Endometrial microvascular endothelial cells (primary cell): ENCODE measurements around the gene INPP5K. TPM values are rescaled to one million over a fixed set of nuclear protein-coding genes. Genes with fewer than 3 reads are reported as not detected.
"Not testable (repeated sequence)": the region's sequence is repeated elsewhere in the genome, so short reads cannot be mapped to it uniquely, and the experiment has no call there.

ENCODE experiments used
- in situ Hi-C: cut with HindIII; loops from 2 replicates; pipeline ENCODE4 v1.10.0; 2017; ENCODE audit warnings: low sequenced_read_pairs, low pct_unique_long_range_greater_than_20kb; ENCODE audit errors: inconsistent ontology term
- total RNA-seq: library from RNA; depleted of rRNA; stranded (reverse); fragments of >200 nt; gene quantifications from one replicate; pipeline ENCODE4 v1.2.3, GENCODE V29; 2015; ENCODE audit errors: inconsistent ontology term

The INPP5K gene
- total RNA-seq, 1 donor from 2014 or later = 71.6 TPM

DNA sequence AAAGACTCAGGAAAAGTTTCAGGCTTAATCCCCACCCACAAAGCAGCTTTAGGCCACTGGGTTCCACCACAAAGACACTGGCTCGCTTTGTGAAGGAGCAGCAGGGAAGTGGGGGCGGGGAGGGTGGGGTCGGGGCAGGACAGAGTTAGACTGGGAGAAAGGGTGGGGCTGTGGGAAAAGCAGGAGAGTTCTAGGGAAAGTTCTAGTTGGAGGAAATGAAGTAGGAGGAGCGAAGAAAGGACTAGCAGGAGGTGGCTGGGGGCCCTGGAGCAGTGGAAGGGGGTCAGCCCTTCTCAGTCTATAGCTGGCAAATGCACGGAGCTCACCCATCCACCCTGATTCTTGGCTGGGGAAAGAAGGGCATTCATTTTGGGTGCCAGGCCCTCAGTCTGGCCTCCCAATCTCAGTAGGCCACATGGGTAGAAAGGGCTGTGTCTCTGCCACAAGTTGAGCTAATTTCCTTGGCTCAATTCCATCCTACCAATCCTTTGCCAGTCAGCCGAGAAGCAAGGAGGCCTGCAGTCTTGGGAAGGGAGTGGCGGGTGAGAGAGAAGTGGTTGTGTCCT lies 4.6 kb downstream of the INPP5K start:
- in situ Hi-C loops = no loop called here

DNA sequence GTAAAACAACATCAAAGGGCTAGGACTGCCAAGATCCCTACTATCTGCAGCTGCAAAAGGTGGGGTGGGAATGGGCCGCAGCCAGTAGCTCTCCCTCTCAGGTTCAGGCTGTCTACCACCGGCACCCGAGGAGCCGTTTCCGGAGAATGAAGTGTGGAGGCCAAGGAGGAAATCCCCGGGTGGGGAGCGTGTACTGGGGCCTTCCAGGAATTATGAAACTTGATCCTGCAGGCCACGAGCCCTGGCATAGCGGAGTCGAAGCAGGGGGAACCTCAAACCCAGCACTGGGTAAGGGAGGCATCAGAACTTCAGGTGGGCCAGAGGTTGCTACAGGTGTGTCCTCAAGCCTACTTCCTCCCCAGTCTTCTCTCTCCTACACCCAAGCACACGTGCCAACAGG lies 5.1 kb downstream of the INPP5K start:
- in situ Hi-C loops = no loop called here

DNA sequence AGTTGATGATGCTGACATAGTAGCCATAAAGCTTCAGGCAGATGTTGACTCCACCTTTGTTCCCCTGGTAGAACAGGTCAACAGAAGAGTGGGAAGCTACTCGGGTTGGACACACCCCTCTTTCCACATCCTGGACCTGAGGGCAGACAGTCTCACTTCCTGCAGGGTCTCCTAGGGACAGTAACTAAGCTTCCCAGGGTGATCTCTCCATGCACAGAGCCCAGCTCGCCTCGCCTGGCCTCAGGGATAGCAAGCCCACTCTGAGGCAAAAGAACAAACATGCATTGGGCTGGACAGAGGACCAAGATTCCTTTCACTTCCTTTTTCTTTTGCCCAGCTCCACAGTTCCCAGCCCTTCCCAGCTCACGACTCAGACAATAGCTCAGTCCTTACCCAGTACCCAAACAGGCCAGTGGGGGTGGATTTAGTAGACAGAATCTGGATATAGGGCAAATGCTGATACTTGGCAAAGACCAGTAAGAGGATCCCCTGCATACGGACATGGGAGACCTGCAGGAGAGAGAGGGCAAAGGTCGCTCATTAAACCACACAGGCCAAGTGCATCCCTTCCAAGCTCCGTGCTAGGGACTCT lies 7.0 kb downstream of the INPP5K start:
- in situ Hi-C loops = no loop called here

DNA sequence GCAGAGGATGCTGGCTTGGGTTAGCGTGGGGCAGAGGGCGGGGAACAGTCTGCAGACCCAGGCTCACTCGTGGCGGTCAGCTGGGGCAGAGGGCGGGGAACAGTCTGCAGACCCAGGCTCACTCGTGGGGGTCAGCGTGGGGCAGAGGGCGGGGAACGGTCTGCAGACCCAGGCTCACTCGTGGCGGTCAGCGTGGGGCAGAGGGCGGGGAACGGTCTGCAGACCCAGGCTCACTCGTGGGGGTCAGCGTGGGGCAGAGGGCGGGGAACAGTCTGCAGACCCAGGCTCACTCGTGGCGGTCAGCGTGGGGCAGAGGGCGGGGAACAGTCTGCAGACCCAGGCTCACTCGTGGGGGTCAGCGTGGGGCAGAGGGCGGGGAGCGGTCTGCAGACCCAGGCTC lies 7.7 kb downstream of the INPP5K start:
- in situ Hi-C loops = not testable (repeated sequence)

DNA sequence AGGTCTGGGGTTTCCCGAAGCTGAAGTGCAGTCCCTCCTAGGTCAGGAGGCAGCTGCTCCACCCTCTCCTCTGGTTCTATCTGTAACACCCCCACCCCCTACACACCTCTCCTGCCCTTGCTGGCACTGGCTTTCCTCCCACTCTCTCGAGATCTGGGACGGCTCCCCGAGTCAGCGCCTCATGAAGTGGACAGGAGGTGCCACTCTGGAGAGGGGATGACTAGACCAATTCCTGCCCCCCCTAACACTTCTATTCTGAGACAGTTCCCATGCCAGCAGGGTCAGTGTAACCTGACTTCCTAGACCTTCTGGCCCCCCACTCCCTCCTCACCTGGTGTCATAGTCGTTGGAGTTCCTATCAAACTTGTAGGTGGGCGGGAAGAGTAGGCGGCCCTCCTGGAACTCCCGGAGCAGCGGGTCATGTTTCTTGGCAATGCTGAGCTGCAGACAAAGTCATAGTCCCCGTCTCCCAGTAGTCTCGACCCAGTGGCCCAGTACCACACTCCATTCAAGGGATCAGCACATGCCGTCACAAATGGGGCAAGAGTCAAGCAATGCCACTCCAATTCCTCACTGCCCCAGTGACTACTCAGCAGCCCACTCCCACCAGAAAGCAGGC lies 9.7 kb downstream of the INPP5K start:
- in situ Hi-C loops = no loop called here

DNA sequence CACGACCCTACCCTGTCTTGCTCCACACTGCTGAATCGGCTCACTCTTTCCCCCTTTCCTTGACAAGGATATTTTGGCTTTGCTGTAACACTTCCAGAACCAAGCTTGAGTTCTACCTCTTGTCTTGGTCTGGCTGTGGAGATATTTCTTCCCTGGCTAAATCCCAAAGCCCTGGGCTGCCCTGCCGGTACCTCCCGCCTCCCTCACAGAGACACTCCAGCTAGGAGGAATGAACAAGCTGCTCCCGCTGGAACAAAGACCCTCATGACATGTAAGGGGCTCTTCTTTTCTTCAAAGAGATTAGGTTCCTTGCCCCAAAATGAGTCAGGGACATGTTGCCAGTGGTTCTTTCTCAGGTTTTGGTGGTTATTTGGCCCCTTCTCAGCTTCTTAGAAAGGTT lies 10.8 kb downstream of the INPP5K start:
- in situ Hi-C loops = no loop called here

DNA sequence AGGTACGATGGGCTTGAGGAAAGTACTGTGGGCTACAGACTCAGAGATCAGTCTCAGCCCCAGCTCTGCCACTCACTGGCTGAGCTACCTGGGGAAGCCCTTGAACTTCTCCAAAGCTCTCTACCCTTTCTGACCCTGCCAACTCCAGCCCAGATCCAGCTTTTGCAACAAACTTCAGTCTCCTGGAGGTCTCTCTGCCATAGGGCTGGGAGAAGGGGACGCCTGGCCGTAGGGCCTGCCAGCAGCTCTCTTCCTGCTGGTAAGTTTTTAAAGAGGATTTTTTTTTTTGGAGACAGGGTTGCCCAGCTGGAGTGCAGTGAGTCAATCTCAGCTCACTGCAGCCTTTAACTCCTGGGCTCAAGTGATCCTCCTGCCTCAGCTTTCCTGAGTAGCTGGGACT lies 11.5 kb downstream of the INPP5K start:
- in situ Hi-C loops = no loop called here

DNA sequence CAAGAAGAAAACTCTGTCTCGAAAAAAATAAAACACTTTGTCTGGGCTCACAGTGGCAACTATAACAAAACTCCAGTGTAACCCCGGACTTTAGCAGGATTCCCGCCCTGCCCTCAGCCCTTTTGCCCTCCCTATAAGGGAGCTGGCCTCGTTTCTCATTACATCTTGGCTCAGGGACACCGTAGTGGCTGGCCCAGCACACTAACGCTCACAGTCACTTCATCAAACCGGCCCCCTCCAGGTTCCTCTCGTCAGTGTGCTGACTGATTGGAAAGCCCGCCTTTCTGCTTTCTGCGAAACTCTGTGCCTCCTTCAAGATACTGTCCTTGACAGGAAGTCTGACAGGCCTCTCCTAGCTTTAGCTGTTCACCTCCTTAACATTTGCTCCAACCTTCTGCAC lies 12.7 kb downstream of the INPP5K start:
- in situ Hi-C loops = no loop called here

DNA sequence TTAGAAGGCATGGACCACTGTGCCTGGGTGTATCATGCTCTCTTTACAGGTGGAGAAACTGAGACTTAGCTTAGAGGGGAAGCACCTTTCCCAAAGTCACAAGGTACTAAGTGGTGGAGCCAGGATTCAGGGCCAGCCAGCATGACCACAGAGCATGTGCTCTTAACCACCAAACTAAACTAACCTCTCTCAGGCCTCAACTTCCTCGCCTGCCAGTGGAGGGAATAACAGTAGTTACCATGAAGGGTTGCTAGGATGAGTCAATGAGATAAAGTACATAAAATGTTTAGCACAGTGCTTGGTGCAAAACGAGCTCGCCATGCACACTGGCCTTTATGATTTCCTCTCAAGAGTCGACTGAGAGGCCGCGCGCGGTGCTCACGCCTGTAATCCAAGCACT lies 17.5 kb downstream of the INPP5K start:
- in situ Hi-C loops = no loop called here

DNA sequence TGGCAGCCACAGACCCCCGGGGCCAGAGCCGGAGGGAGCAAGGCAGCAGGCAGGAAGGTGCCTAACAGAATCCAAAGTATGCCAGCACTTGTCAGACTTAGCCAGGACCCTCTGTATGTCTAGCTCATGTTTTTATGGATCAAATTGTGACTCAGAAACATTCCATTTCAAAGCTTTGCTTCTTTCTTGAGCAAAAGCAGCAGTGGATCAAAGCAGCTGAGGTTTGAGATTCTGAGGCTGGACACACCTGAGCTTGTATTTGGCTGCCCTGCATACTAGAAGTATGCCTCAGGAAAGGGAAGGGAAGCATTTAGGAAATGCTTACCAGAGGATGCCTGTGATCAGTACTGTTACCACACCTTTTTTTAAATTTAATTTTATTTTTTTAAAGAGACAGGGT lies 18.2 kb downstream of the INPP5K start:
- in situ Hi-C loops = no loop called here

DNA sequence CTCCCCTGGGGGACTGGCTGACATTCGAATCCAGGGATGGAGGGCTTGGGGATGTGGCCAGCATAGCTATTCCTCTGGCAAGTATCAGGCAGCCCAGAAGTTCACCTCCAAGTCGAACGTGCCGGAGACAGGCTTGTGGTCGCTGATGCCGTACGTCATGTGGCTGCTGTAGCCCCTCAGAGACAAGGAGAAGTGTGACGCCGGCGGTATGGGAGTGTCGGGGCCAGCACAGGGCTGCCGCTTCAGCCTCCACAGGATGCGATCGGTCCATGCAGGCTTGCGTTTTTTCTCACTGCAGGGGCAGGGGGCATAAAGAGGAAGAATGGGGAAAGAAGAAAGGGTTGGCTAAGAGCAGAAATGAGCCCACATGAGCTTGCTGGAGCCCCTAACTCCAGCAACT lies 18.6 kb downstream of the INPP5K start:
- in situ Hi-C loops = no loop called here

DNA sequence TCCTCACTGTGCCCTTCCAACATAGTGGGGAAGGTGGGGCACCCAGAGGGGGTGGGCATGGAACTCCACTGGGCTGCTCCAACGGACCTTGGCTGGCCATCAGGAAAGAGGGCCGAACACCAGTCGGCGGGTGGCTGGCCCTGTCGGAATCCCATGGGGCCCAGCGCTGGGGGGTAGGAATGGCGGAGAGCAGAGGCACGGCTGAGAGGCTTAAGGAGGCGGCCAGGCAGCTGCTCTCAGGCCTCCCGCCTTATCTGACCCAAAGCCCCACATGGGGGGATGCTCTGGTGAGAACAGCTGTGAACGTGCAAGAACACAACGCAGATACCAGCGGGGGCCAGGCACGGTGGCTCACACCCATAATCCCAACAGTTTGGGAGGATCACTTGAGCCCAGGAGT lies 19.5 kb downstream of the INPP5K start:
- in situ Hi-C loops = no loop called here

DNA sequence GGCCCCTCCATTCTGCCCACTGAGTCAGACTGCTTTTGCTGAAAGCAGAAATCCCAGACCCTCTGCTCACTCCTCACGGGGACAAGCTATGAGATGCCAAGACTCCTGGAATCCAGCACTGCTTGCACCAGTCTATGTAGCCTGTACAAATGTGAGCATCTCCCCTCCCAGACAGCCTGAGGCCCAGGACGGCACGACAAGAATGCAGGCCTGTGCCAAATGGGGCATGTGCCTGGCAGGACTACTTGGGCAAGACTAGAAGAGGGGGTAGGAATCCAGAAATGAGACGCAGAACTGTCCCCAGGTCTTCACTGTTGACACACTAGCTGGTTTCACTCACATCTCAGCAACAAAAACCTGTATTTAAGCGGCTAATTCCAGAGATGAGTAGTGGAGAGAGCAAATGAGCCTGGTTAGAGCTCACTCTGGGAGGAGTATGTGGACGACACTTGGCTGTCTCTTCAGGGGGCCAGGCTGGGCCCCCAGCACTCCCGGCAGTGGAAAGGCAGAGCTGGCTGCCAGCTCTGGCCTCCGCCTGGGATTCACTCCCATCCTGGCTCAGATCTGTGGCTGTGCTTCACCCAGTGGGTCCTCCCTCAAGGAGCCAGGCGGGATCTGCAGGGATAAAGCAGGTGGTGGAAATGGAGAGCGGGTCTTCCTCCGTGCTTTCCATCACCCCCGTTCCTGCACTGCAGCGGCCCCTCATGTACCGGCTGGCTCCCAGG lies 21.0 kb downstream of the INPP5K start:
- in situ Hi-C loops = no loop called here

DNA sequence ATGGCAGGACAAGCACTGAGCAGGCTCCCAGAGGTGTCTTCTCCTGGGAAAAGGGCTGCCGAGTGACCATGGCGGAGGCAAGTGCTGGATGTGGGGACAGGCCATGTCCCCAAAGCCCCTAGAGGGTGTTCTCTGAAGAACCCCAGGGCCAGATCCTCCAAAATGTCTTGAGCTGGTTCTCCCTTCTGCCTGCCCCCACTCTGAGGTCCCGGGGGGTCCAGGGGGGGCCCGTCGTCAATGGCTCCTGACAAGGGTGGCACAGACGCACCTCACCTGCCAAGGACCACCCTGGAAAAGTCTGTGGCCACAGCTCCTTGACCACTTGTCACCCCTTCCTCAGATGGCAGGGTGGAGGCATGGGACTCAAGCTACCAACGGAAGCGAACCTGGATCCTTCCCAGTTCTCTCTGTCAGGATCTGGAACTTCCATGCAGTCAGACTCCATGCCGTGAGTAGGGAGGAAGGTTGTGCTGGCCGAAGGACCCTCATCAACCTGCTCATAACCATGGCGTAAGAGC lies 21.6 kb downstream of the INPP5K start:
- in situ Hi-C loops = no loop called here

DNA sequence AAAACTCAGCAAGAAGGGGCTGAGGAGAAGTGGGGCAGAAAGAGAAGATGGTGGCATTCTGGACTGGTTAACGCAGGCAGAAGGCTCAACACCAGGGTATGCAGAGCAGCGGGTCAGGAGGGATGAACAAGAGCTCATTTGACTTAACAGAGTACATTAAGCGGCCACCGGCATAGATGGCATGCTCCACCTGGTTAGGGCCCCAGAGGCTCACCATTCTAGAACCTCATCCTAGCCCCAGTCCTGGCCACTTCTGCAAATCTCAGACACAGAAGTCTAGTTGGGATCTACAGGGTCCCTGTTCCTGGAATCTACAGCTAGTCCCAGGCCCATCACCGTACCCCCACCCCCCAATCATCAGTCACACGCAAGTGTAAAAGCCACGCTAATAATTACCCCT lies 22.2 kb downstream of the INPP5K start:
- in situ Hi-C loops = no loop called here

DNA sequence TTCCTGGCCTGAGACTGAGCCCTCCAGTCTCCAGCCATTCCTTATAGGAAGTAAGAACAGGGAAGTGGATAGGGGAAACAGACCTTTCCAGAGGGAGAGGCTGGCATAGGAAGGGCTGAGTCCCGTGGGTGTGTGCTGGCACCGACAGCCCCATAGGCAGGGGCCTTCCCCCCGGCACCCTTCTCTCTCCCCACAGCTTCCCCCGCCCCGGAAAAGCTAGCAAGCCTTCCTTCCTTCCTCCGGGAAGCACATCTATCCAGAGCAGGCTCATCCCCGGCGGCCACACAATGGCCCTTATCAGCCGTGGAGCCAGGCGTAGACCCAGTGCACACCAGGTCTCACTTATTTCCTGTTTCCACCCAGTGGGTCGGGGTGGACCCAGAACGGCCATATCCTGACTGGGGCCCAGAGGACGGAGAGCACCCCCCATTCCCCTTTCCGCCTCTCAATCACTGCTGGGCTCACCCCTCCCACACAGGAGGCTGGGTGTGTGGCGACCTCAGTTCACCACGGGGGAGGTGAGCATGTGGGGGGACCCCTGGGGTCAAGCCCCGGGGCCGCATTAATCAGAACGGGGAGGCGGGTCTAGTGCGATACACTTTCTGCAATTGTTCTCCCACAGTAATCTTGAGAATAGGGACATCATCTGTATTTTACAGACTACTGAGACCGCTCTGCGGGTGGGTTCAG lies 23.0 kb downstream of the INPP5K start:
- in situ Hi-C loops = no loop called here

DNA sequence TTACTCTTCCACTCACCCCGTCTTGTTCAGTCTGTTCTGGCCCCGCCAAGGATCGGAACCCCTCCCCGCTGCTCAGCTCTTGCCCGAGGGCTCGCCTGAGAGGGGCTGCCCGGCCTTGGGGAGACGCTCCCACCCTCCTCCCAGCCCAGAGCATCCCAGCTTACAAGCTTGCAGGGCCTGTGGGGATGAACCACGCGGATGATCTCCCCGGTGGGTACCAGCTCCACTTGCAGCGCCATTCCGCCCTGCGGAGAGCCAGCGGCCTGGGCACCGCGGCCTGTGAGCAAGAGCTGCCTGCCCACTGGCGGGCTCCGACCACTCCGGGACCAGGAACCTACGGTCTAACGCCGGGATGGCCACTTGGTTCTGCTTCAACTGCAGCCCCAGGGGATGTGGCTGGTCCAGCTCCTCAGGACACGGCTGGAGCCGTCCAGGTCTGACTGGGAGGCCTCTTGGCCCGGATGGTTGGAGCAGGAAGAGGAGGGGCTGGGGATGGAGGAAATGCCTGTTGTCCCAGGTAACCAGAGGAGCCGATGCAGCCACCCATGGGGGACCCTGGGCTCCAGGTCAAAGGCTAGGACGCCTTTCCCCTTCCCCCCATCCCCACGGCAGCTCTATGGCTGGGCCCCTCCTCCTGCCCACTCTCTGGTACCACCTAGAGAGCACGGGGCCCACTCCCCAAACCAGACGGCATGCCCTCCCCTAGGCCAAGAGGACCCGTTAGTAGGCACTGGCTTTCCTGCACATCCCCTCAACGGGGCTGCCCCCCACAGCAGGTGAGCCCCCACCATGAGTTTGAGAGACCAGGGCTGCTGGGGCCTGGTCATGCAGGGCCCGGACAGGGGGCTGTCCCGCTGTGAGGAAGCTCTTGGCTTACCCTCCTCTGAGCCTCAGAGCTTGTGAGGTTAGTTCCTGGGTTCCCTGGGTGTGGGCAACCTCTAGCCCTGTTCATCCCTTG lies 23.9 kb downstream of the INPP5K start, which contains the start of gene MYO1C:
Gene MYO1C, minus strand, starts transcription at position 438 of the 958 bp plus-strand sequence. Its CDS starts 199 bp downstream, at position 239.
- in situ Hi-C loops = no loop called here
